Measurements from ENCODE around the gene FHL3.
"Not testable (repeated sequence)": the region's sequence is repeated elsewhere in the genome, so short reads cannot be mapped to it uniquely, and the experiment has no call there.

Gene FHL3

GRCh38 chr1:38032992-38033391 is 27.7 kb upstream of the FHL3 start:
- not testable (repeated sequence) for DNase-seq

- no peak for DNase-seq
Measured at GRCh38 chr1:38031513-38031866, 26.2 kb upstream of the FHL3 start.

GRCh38 chr1:38030596-38031512 is 25.5 kb upstream of the FHL3 start:
- DNase-seq, result no peak

GRCh38 chr1:38029685-38030511 is 24.6 kb upstream of the FHL3 start:
- DNase-seq, result no peak

- DNase-seq, result peak; percentile 34
Measured at GRCh38 chr1:38029081-38029681, 23.9 kb upstream of the FHL3 start.

GRCh38 chr1:38028671-38029070 is 23.4 kb upstream of the FHL3 start:
- DNase-seq, result no peak

- no peak for DNase-seq
Measured at GRCh38 chr1:38028105-38028591, 22.8 kb upstream of the FHL3 start.

- no peak for DNase-seq
Measured at GRCh38 chr1:38027201-38028104, 22.1 kb upstream of the FHL3 start.

GRCh38 chr1:38026592-38027200 is 21.4 kb upstream of the FHL3 start:
- no peak for DNase-seq

GRCh38 chr1:38025664-38026063 is 20.4 kb upstream of the FHL3 start:
- no peak for DNase-seq

GRCh38 chr1:38025233-38025632 is 19.9 kb upstream of the FHL3 start:
- DNase-seq, result no peak

- no peak for DNase-seq
Measured at GRCh38 chr1:38022810-38023209, 17.5 kb upstream of the FHL3 start.

GRCh38 chr1:38021969-38022368 is 16.7 kb upstream of the FHL3 start:
- DNase-seq, result no peak

GRCh38 chr1:38020396-38020795 is 15.1 kb upstream of the FHL3 start:
- no peak for DNase-seq

GRCh38 chr1:38018864-38019343 is 13.6 kb upstream of the FHL3 start:
- DNase-seq, result no peak

- DNase-seq, result no peak
Measured at GRCh38 chr1:38015978-38016725, 10.8 kb upstream of the FHL3 start.

GRCh38 chr1:38014724-38015424 is 9.6 kb upstream of the FHL3 start:
- no peak for DNase-seq

GRCh38 chr1:38014171-38014570 is 8.9 kb upstream of the FHL3 start:
- no peak for DNase-seq

GRCh38 chr1:38013227-38013622 is 7.9 kb upstream of the FHL3 start:
- no peak for DNase-seq
